K562 (cell line): ENCODE results near the gene MECR. TPM values are rescaled to one million over a fixed set of nuclear protein-coding genes. Genes with fewer than 3 reads are reported as not detected.
A peak's percentile ranks its signal among the peaks of the same experiment; 100 is the strongest.

Source experiments
- AFF1 ChIP-seq, 2 experiments: fragments of 450-650 bp; IDR thresholded peaks; 2 replicates each; pipeline ENCODE4 v1.6.1; 2018; ENCODE audit warnings: mild to moderate bottlenecking in 2 of 2, low read depth in 1 of 2; ENCODE audit not compliant: partially characterized antibody in 2 of 2
- ATF1 ChIP-seq, 2 experiments: fragments of 450-650 bp in 1 of 2; IDR thresholded peaks; 2 replicates each; pipeline ENCODE4 v1.6.1; 2016; ENCODE audit warnings: missing compliant biosample characterization in 1 of 2, missing genetic modification characterization in 1 of 2
- BHLHE40 ChIP-seq: IDR thresholded peaks from 2 replicates; pipeline ENCODE4 v1.6.1; 2011; ENCODE audit warnings: low read length, improper control_type of control experiment
- BMI1 ChIP-seq: fragments of 150-350 bp; IDR thresholded peaks from 2 replicates; pipeline ENCODE4 v1.6.1; 2014; ENCODE audit warnings: low read length
- CREB3 ChIP-seq: fragments of 450-650 bp; conservative IDR thresholded peaks from 2 replicates; pipeline ENCODE4 v1.6.1; 2016; ENCODE audit warnings: missing genetic modification characterization, low read depth, mild to moderate bottlenecking, missing compliant biosample characterization, moderate library complexity
- KDM2B ChIP-seq: fragments of 250-450 bp; sonication (Bioruptor Pico); IDR thresholded peaks from 2 replicates; pipeline ENCODE4 v1.8.0; 2021; ENCODE audit warnings: mild to moderate bottlenecking, moderate library complexity
- MIER1 ChIP-seq: fragments of 450-650 bp; IDR thresholded peaks from 2 replicates; pipeline ENCODE4 v1.6.1; 2016; ENCODE audit warnings: antibody characterized with exemption, mild to moderate bottlenecking, low read depth
- NEUROD1 ChIP-seq: fragments of 150-350 bp; IDR thresholded peaks from 2 replicates; pipeline ENCODE4 v1.6.1; 2014; ENCODE audit warnings: borderline replicate concordance, low read length, low read depth; ENCODE audit not compliant: partially characterized antibody
- POLR3G ChIP-seq: IDR thresholded peaks from 2 replicates; pipeline ENCODE4 v1.6.1; 2011; ENCODE audit not compliant: insufficient read length, insufficient replicate concordance; ENCODE audit errors: extremely low read depth
- SIN3B ChIP-seq: fragments of 450-650 bp; IDR thresholded peaks from 2 replicates; pipeline ENCODE4 v1.6.1; 2017; ENCODE audit warnings: low read depth, mild to moderate bottlenecking, moderate library complexity
- SMAD3 ChIP-seq: fragments of 450-650 bp; formaldehyde crosslinking; conservative IDR thresholded peaks from 2 replicates; pipeline ENCODE4 v1.4.0; 2020; ENCODE audit warnings: mild to moderate bottlenecking
- SMARCB1 ChIP-seq: IDR thresholded peaks from 2 replicates; pipeline ENCODE4 v1.6.1; 2011; ENCODE audit warnings: improper control_type of control experiment, low read depth; ENCODE audit not compliant: insufficient read length
- TSHZ1 ChIP-seq: fragments of 250-450 bp; sonication (Bioruptor Pico); IDR thresholded peaks from 2 replicates; pipeline ENCODE4 v1.4.0; 2020; ENCODE audit warnings: mild to moderate bottlenecking, moderate library complexity
- YY1 ChIP-seq, 3 experiments: IDR thresholded peaks; 2 replicates each; pipeline ENCODE4 v1.6.1; 2011; ENCODE audit warnings: low read length in 2 of 3, mild to moderate bottlenecking in 2 of 3, moderate library complexity in 2 of 3, borderline replicate concordance in 1 of 3, control low read depth in 1 of 3, low read depth in 1 of 3; ENCODE audit not compliant: insufficient read depth in 3 of 3, insufficient replicate concordance in 2 of 3, control insufficient read depth in 1 of 3, insufficient read length in 1 of 3; ENCODE audit errors: extremely low read depth in 1 of 3
- ZBED1 ChIP-seq: IDR thresholded peaks from 2 replicates; pipeline ENCODE4 v1.6.1; 2014
- ZBTB43 ChIP-seq: sonication (generic); formaldehyde crosslinking; IDR thresholded peaks from 2 replicates; pipeline ENCODE4 v1.8.0; 2023; ENCODE audit warnings: mild to moderate bottlenecking, missing genetic modification reagents
- ZNF263 ChIP-seq: sonication (generic); formaldehyde crosslinking; IDR thresholded peaks from 2 replicates; pipeline ENCODE4 v1.8.0; 2022; ENCODE audit warnings: mild to moderate bottlenecking, missing genetic modification reagents, borderline replicate concordance
- polyA plus RNA-seq, 8 experiments: library from polyadenylated mRNA; depleted of rRNA in 4 of 8; stranded (reverse) in 5 of 8; unstranded in 3 of 8; fragments of >200 nt; fragmentation: Nextera tagmentation in 2 of 8; fragmentation: Illumina TruSeq in 1 of 8; extraction: Ambion mirVana in 2 of 8; extraction: Trizol in 1 of 8; gene quantifications; 2 replicates each; pipeline versions ENCODE4 v1.2.1 to v1.2.3, GENCODE V29; 2011 to 2014; ENCODE audit warnings: inconsistent platforms in 1 of 8, missing spikeins in 1 of 8
- total RNA-seq, 7 experiments: library from RNA; depleted of rRNA in 6 of 7; stranded (reverse); fragments of >200 nt in 6 of 7; fragmentation: Illumina TruSeq in 2 of 7; extraction: Trizol in 2 of 7; gene quantifications; 2 replicates each; pipeline versions ENCODE4 v1.2.1 to v1.2.3, GENCODE V29; 2011 to 2021; ENCODE audit warnings: low replicate concordance in 1 of 7

The MECR gene
- total and polyA plus RNA-seq, 9 of the 15 experiments (the other 6 are each of a cell fraction or from before 2014, with no cell fraction given): 10.4 to 58.6 (median 42.9) TPM

GRCh38 chr1:29259802-29260441 lies 29.2 kb upstream of the MECR start (continued):
- TF ChIP-seq AFF1 (IDR thresholded peaks at IDR 0.05; ENCODE audit: low read depth in 1 of 2, partially characterized antibody in 2 of 2) (no peak), ZNF263 (CRISPR knock-in tag) (no peak), MIER1 (no peak), NEUROD1 (no peak), TSHZ1 (no peak), SIN3B (no peak), SMARCB1 (no peak), POLR3G (no peak), YY1 (IDR thresholded peaks at IDR 0.05; ENCODE audit: borderline replicate concordance in 1 of 3, control insufficient read depth in 1 of 3, extremely low read depth in 1 of 3, insufficient read depth in 3 of 3, insufficient read length in 1 of 3, insufficient replicate concordance in 2 of 3, low read depth in 1 of 3, low read length in 2 of 3) (no peak), SMAD3 (CRISPR knock-in tag) (no peak), ZBTB43 (CRISPR knock-in tag) (no peak), ZBED1 (no peak), BHLHE40 (no peak), BMI1 (no peak), CREB3 (no peak), KDM2B (CRISPR knock-in tag) (peak; percentile 90), ATF1 (CRISPR knock-in tag; IDR thresholded peaks at IDR 0.05) (no peak), ATF1 (tag; IDR thresholded peaks at IDR 0.05) (no peak)
